BLaER1 treated with 17β-estradiol and CSF1 and Interleukin-3, amounts not matched to agents 10 nM and 100 nM (cell line): ENCODE data around the gene DNAJC19.

Experiments
- H3K27ac ChIP-seq, 11 experiments: shearing (Covaris generic); formaldehyde crosslinking; 2 replicates each; pipeline ENCODE4 v1.8.1; 2022
- H3K27me3 ChIP-seq, 11 experiments: shearing (Covaris generic); formaldehyde crosslinking; 2 replicates each; pipeline ENCODE4 v1.8.1; 2022
- H3K36me3 ChIP-seq, 11 experiments: shearing (Covaris generic); formaldehyde crosslinking; 2 replicates each; pipeline ENCODE4 v1.8.1; 2022
- H3K4me1 ChIP-seq, 10 experiments: shearing (Covaris generic); formaldehyde crosslinking; 2 replicates each; pipeline ENCODE4 v1.8.1; 2022
- H3K4me2 ChIP-seq, 11 experiments: shearing (Covaris generic); formaldehyde crosslinking; 2 replicates each; pipeline ENCODE4 v1.8.1; 2022
- H3K4me3 ChIP-seq, 10 experiments: shearing (Covaris generic); formaldehyde crosslinking; 2 replicates each; pipeline ENCODE4 v1.8.1; 2022
- H3K9ac ChIP-seq, 11 experiments: shearing (Covaris generic); formaldehyde crosslinking; 2 replicates each; pipeline ENCODE4 v1.8.1; 2022
- H3K9me3 ChIP-seq, 11 experiments: shearing (Covaris generic); formaldehyde crosslinking; replicated peaks in 1 of 11; 2 replicates each; pipeline ENCODE4 v1.8.1; 2022
- H4K20me1 ChIP-seq, 11 experiments: shearing (Covaris generic); formaldehyde crosslinking; 2 replicates each; pipeline ENCODE4 v1.8.1; 2022
- Cebpa-rat ChIP-seq, 11 experiments: shearing (Covaris generic); IDR thresholded peaks; 2 replicates each; pipeline ENCODE4 v1.8.1; 2022

Gene DNAJC19

DNA sequence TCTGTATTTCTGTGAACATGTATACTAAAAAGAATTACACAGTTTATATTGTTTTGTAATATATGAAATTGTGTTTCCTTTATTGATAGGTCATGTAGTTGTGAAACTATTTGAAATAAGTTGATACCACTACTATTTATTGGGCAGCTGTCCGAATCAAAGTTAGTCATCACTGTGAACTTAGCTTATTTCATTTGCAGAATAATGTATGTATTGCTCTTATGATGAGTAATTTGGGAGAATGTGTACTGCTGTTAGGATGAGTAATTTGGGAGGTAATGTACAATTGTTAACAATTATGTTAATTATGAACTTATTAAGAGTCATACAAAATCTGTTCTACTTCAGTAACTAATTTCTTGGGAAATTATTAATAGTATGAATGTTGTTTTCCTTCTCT is 54.9 kb downstream of the DNAJC19 start:
- H3K9ac ChIP-seq = no peak overlapping the region
- H3K4me2 ChIP-seq = no peak overlapping the region
- no peak for TF ChIP-seq Cebpa-rat (IDR thresholded peaks at IDR 0.05)
- H4K20me1 ChIP-seq = peaks cover 86 to 100% (median 100%) of the 10 kb centered on the region in 11 experiments
- H3K36me3 ChIP-seq = peaks cover 50 to 81% (median 64%) of the 10 kb centered on the region in 11 experiments
- H3K4me3 ChIP-seq = no peak overlapping the region
- H3K9me3 ChIP-seq = no peaks in the 10 kb centered on the region
- no peaks in the 10 kb centered on the region for H3K27me3 ChIP-seq
- no peak overlapping the region for H3K27ac ChIP-seq
- no peaks in the 10 kb centered on the region; a peak in 1 of 20 replicates for H3K4me1 ChIP-seq
